IMR-90 (cell line): ENCODE data around the gene PCOLCE2. TPM values are rescaled to one million over a fixed set of nuclear protein-coding genes. Genes with fewer than 3 reads are reported as not detected.

Experiments
- ATAC-seq: fragments of 200-7000 bp; cut with Tn5 transposase; 2 replicates; pipeline ENCODE4 v1.9.1; 2020; ENCODE audit warnings: low read depth, mild to moderate bottlenecking, moderate library complexity
- BruUV-seq: library from RNA; stranded (reverse); fragments of 400-500 nt; replicated peaks from 2 replicates; lab custom pipeline; 2021; lab: Mats Ljungman, UMichigan
- CTCF ChIA-PET: fragments of 300-600 bp; formaldehyde crosslinking; extraction: SDS; loops from one replicate; lab custom pipeline; 2021; ENCODE audit warnings: antibody characterized with exemption; lab: Yijun Ruan, JAX
- POLR2A ChIA-PET: fragments of 300-600 bp; sonication (Branson Sonifier 250); formaldehyde crosslinking; loops from one replicate; lab custom pipeline; 2022; ENCODE audit warnings: antibody characterized with exemption; ENCODE audit not compliant: unreplicated experiment; lab: Charles Lee
- DNase-seq: peaks from one replicate; pipeline ENCODE4 v3.0.0; 2013
- H2AFZ ChIP-seq: replicated peaks from 2 replicates; pipeline ENCODE3; 2013; ENCODE audit warnings: low read length, mild to moderate bottlenecking; ENCODE audit not compliant: poor library complexity
- H2AK5ac ChIP-seq: 2 replicates; pipeline ENCODE4 v1.6.1; 2013; ENCODE audit warnings: low read depth, low read length, inconsistent platforms
- H2AK9ac ChIP-seq: replicated peaks from 2 replicates; pipeline ENCODE3; 2013; ENCODE audit warnings: mild to moderate bottlenecking, low read depth, low read length, moderate library complexity; ENCODE audit not compliant: poor library complexity
- H2BK120ac ChIP-seq: 2 replicates; pipeline ENCODE4 v1.6.1; 2013; ENCODE audit warnings: low read depth, low read length, inconsistent platforms
- H2BK15ac ChIP-seq: 3 replicates; pipeline ENCODE4 v1.6.1; 2013; ENCODE audit warnings: low read depth, low read length, inconsistent platforms
- H2BK20ac ChIP-seq: 2 replicates; pipeline ENCODE4 v1.6.1; 2013; ENCODE audit warnings: low read depth, mild to moderate bottlenecking, inconsistent platforms, low read length, moderate library complexity
- H2BK5ac ChIP-seq: 2 replicates; pipeline ENCODE4 v1.6.1; 2013; ENCODE audit warnings: mild to moderate bottlenecking, low read depth, low read length, inconsistent platforms; ENCODE audit not compliant: poor library complexity, severe bottlenecking
- H3K14ac ChIP-seq: replicated peaks from 2 replicates; pipeline ENCODE4 v1.6.1; 2013; ENCODE audit warnings: low read depth, low read length, inconsistent platforms
- H3K18ac ChIP-seq: 2 replicates; pipeline ENCODE4 v1.6.1; 2013; ENCODE audit warnings: low read depth, low read length, control low read depth
- H3K23ac ChIP-seq: 2 replicates; pipeline ENCODE4 v1.6.1; 2013; ENCODE audit warnings: low read depth, low read length, inconsistent platforms
- H3K27ac ChIP-seq: 2 replicates; pipeline ENCODE4 v1.5.1; 2013; ENCODE audit warnings: mild to moderate bottlenecking, control low read depth, low read length; ENCODE audit not compliant: insufficient read depth
- H3K27me3 ChIP-seq: 2 replicates; pipeline ENCODE4 v1.6.1; 2013; ENCODE audit warnings: low read length; ENCODE audit not compliant: control insufficient read depth, insufficient read depth
- H3K36me3 ChIP-seq: 2 replicates; pipeline ENCODE4 v1.6.1; 2013; ENCODE audit warnings: low read length, mixed read lengths; ENCODE audit not compliant: control insufficient read depth, insufficient read depth
- H3K4ac ChIP-seq: 2 replicates; pipeline ENCODE4 v1.6.1; 2013; ENCODE audit warnings: low read depth, low read length, inconsistent platforms
- H3K4me1 ChIP-seq: 2 replicates; pipeline ENCODE4 v1.6.1; 2013; ENCODE audit warnings: low read length, mixed read lengths; ENCODE audit not compliant: control insufficient read depth, insufficient read depth
- H3K4me2 ChIP-seq: 2 replicates; pipeline ENCODE4 v1.6.1; 2013; ENCODE audit warnings: low read depth, mild to moderate bottlenecking, control low read depth, low read length, moderate library complexity
- H3K4me3 ChIP-seq: 2 replicates; pipeline ENCODE4 v1.5.1; 2013; ENCODE audit warnings: low read depth, mild to moderate bottlenecking, control low read depth, low read length, moderate library complexity; ENCODE audit not compliant: insufficient read depth
- H3K56ac ChIP-seq: 2 replicates; pipeline ENCODE4 v1.6.1; 2013; ENCODE audit warnings: low read length, inconsistent platforms; ENCODE audit not compliant: insufficient read depth; ENCODE audit errors: extremely low read depth
- H3K79me1 ChIP-seq, 2 experiments: 2 replicates each; pipeline ENCODE4 v1.6.1; 2013; ENCODE audit warnings: low read length in 2 of 2, inconsistent platforms in 1 of 2, low read depth in 1 of 2
- H3K9ac ChIP-seq: 2 replicates; pipeline ENCODE4 v1.6.1; 2013; ENCODE audit warnings: low read depth, low read length, control low read depth
- H3K9me1 ChIP-seq: 2 replicates; pipeline ENCODE4 v1.6.1; 2013; ENCODE audit warnings: low read length, inconsistent platforms; ENCODE audit not compliant: insufficient read depth
- H3K9me3 ChIP-seq: 2 replicates; pipeline ENCODE4 v1.6.1; 2013; ENCODE audit warnings: low read length; ENCODE audit not compliant: control insufficient read depth, insufficient read depth
- H4K20me1 ChIP-seq: 2 replicates; pipeline ENCODE4 v1.6.1; 2013; ENCODE audit warnings: low read length, inconsistent platforms; ENCODE audit not compliant: insufficient read depth
- H4K5ac ChIP-seq: 2 replicates; pipeline ENCODE4 v1.6.1; 2013; ENCODE audit warnings: mild to moderate bottlenecking, low read depth, low read length, control low read depth
- H4K8ac ChIP-seq, 2 experiments: 2 replicates each; pipeline ENCODE4 v1.6.1; 2013; ENCODE audit warnings: low read depth in 2 of 2, low read length in 2 of 2, control low read depth in 1 of 2, inconsistent platforms in 1 of 2
- H4K91ac ChIP-seq: 2 replicates; pipeline ENCODE4 v1.6.1; 2013; ENCODE audit warnings: low read depth, low read length, inconsistent platforms; ENCODE audit not compliant: insufficient read depth
- BHLHE40 ChIP-seq: fragments of 150-350 bp; IDR thresholded peaks from 2 replicates; pipeline ENCODE4 v1.6.1; 2016; ENCODE audit warnings: mild to moderate bottlenecking, low read depth, low read length
- CEBPB ChIP-seq: IDR thresholded peaks from 2 replicates; pipeline ENCODE4 v1.6.1; 2012; ENCODE audit warnings: low read depth, low read length, improper control_type of control experiment
- CHD1 ChIP-seq: IDR thresholded peaks from 2 replicates; pipeline ENCODE4 v1.6.1; 2012; ENCODE audit warnings: low read depth, low read length, improper control_type of control experiment
- CTCF ChIP-seq: conservative IDR thresholded peaks from 2 replicates; pipeline ENCODE4 v1.5.1; 2012; ENCODE audit warnings: mild to moderate bottlenecking, low read depth, low read length, improper control_type of control experiment
- FOS ChIP-seq: fragments of 150-350 bp; IDR thresholded peaks from 2 replicates; pipeline ENCODE4 v1.6.1; 2016; ENCODE audit warnings: low read depth, low read length
- MAFK ChIP-seq: IDR thresholded peaks from 2 replicates; pipeline ENCODE4 v1.6.1; 2012; ENCODE audit warnings: low read depth, low read length, improper control_type of control experiment
- MAZ ChIP-seq: IDR thresholded peaks from 2 replicates; pipeline ENCODE4 v1.6.1; 2012; ENCODE audit warnings: low read depth, mild to moderate bottlenecking, low read length, improper control_type of control experiment, moderate library complexity, borderline replicate concordance
- MXI1 ChIP-seq: IDR thresholded peaks from 2 replicates; pipeline ENCODE4 v1.6.1; 2012; ENCODE audit warnings: low read depth, mild to moderate bottlenecking, low read length, moderate library complexity, borderline replicate concordance
- NFE2L2 ChIP-seq: fragments of 150-350 bp; IDR thresholded peaks from 2 replicates; pipeline ENCODE4 v1.6.1; 2016; ENCODE audit warnings: low read depth, mild to moderate bottlenecking, low read length
- POLR2A ChIP-seq: IDR thresholded peaks from 2 replicates; pipeline ENCODE4 v1.6.1; 2012; ENCODE audit warnings: mild to moderate bottlenecking, low read depth, low read length
- RAD21 ChIP-seq: IDR thresholded peaks from 2 replicates; pipeline ENCODE4 v1.6.1; 2012; ENCODE audit warnings: low read length, improper control_type of control experiment
- RCOR1 ChIP-seq: IDR thresholded peaks from 2 replicates; pipeline ENCODE4 v1.6.1; 2012; ENCODE audit warnings: mild to moderate bottlenecking, low read length, improper control_type of control experiment; ENCODE audit not compliant: insufficient replicate concordance
- RFX5 ChIP-seq: IDR thresholded peaks from 2 replicates; pipeline ENCODE4 v1.8.0; 2012; ENCODE audit warnings: low read depth, mild to moderate bottlenecking, low read length, moderate library complexity
- SMC3 ChIP-seq: fragments of 150-350 bp; IDR thresholded peaks from 2 replicates; pipeline ENCODE4 v1.6.1; 2016; ENCODE audit warnings: low read depth, mild to moderate bottlenecking, antibody characterized with exemption, low read length, moderate library complexity
- WGBS, 2 experiments: methylation state at CpG; one replicate each; pipeline versions ENCODE4 v1.1.5 to v1.1.7; 2013; ENCODE audit warnings: missing lambda C conversion rate in 2 of 2; ENCODE audit not compliant: insufficient read length in 1 of 2; ENCODE audit errors: extremely low coverage in 2 of 2; 5-methylcytosine and 5-hydroxymethylcytosine counted together
- dilution Hi-C: fragments of 300-500 bp; cut with HindIII; formaldehyde crosslinking; loops from one replicate; pipeline ENCODE4 v1.14.3; 2018; ENCODE audit warnings: low sequenced_read_pairs; ENCODE audit not compliant: unreplicated experiment
- in situ Hi-C: fragments of 300-500 bp; cut with MboI; formaldehyde crosslinking; loops from 3 replicates; pipeline ENCODE4 v1.14.3; 2019; ENCODE audit warnings: low sequenced_read_pairs, inconsistent platforms, mixed read lengths
- intact Hi-C: fragments of 100-400 bp; cut with micrococcal nuclease; formaldehyde crosslinking; loops from 2 replicates; pipeline ENCODE4 v1.10.0; 2022
- polyA plus RNA-seq, 3 experiments: library from polyadenylated mRNA; depleted of rRNA; stranded (reverse); fragments of >200 nt; gene quantifications; 2 replicates each; pipeline ENCODE4 v1.2.3, GENCODE V29; 2012; ENCODE audit warnings: low replicate concordance in 1 of 3
- total RNA-seq: library from RNA; depleted of rRNA; stranded (reverse); fragments of >200 nt; gene quantifications from 2 replicates; pipeline ENCODE4 v1.2.3, GENCODE V29; 2012
- TF ChIP-seq, protein P1 (sequence below): fragments of 150-350 bp; IDR thresholded peaks from 2 replicates; pipeline ENCODE4 v1.6.1; 2017; ENCODE audit warnings: mild to moderate bottlenecking, antibody characterized with exemption, low read length, low read depth
- TF ChIP-seq, protein P2 (sequence below): fragments of 150-350 bp; IDR thresholded peaks from 2 replicates; pipeline ENCODE4 v1.6.1; 2016; ENCODE audit warnings: low read depth, mild to moderate bottlenecking, low read length, moderate library complexity, borderline replicate concordance

Gene PCOLCE2
- total and polyA plus RNA-seq, 2 of the 4 experiments (the other 2 are of a cell fraction) = 0.50 to 0.54 TPM

GRCh38 chr3:142910280-142910679 lies 21.4 kb upstream of the PCOLCE2 start:
- Histone ChIP-seq H2BK15ac (no peak overlapping the region), H3K23ac (no peak overlapping the region), H2AK9ac (no peak overlapping the region), H2AFZ (no peak overlapping the region), H4K5ac (no peak overlapping the region), H4K91ac (no peak overlapping the region), H3K9me1 (no peaks in the 10 kb centered on the region), H3K18ac (no peak overlapping the region), H3K4me3 (no peak overlapping the region), H3K14ac (no peak overlapping the region), H4K8ac (no peak overlapping the region), H2BK5ac (no peak overlapping the region), H3K79me1 (no peaks in the 10 kb centered on the region), H3K27me3 (peaks cover 5% of the 10 kb centered on the region), H3K56ac (no peak overlapping the region), H3K36me3 (no peaks in the 10 kb centered on the region), H3K4me1 (no peaks in the 10 kb centered on the region), H3K27ac (no peak overlapping the region), H4K20me1 (no peaks in the 10 kb centered on the region), H2BK120ac (no peak overlapping the region), H2BK20ac (no peak overlapping the region), H2AK5ac (no peak overlapping the region), H3K4ac (no peak overlapping the region), H3K4me2 (no peak overlapping the region), H3K9me3 (no peaks in the 10 kb centered on the region), H3K9ac (no peak overlapping the region)
- intact Hi-C loops = no loop called here
- DNase-seq = no peak
- TF ChIP-seq, protein P1, sequence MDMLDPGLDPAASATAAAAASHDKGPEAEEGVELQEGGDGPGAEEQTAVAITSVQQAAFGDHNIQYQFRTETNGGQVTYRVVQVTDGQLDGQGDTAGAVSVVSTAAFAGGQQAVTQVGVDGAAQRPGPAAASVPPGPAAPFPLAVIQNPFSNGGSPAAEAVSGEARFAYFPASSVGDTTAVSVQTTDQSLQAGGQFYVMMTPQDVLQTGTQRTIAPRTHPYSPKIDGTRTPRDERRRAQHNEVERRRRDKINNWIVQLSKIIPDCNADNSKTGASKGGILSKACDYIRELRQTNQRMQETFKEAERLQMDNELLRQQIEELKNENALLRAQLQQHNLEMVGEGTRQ = no peak
- no peak for TF ChIP-seq BHLHE40
- TF ChIP-seq, protein P2, sequence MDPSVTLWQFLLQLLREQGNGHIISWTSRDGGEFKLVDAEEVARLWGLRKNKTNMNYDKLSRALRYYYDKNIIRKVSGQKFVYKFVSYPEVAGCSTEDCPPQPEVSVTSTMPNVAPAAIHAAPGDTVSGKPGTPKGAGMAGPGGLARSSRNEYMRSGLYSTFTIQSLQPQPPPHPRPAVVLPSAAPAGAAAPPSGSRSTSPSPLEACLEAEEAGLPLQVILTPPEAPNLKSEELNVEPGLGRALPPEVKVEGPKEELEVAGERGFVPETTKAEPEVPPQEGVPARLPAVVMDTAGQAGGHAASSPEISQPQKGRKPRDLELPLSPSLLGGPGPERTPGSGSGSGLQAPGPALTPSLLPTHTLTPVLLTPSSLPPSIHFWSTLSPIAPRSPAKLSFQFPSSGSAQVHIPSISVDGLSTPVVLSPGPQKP = no peak
- no peak for TF ChIP-seq RAD21
- no peak for TF ChIP-seq CTCF
- no peak for TF ChIP-seq FOS
- TF ChIP-seq RFX5 = no peak
- TF ChIP-seq MAFK = no peak
- no peak for TF ChIP-seq CEBPB
- TF ChIP-seq POLR2A = no peak
- no peak for TF ChIP-seq CHD1
- TF ChIP-seq RCOR1 = no peak
- no peak for TF ChIP-seq MXI1
- TF ChIP-seq MAZ = no peak
- no peak for TF ChIP-seq SMC3
- no peak for TF ChIP-seq NFE2L2
- in situ Hi-C loops = no loop called here
- no CpG with 5 or more reads among the region's 2 CpGs for WGBS, 2 experiments
- ChIA-PET CTCF (no interaction called here), POLR2A (no interaction called here)
- dilution Hi-C loops = no loop called here
- no peak for ATAC-seq
- no TSS peak for BruUV-seq
